IPS-20b (cell line): ENCODE data around the gene SYT9.
"Not testable (repeated sequence)": the region's sequence is repeated elsewhere in the genome, so short reads cannot be mapped to it uniquely, and the experiment has no call there.

ENCODE experiments used
- H3K27ac ChIP-seq: one replicate; pipeline ENCODE4 v1.5.1; 2013; ENCODE audit warnings: low read length
- H3K27me3 ChIP-seq: 2 replicates; pipeline ENCODE4 v1.6.1; 2013; ENCODE audit warnings: mild to moderate bottlenecking, low read length, inconsistent platforms; ENCODE audit not compliant: insufficient read depth
- H3K36me3 ChIP-seq: 2 replicates; pipeline ENCODE4 v1.6.1; 2013; ENCODE audit warnings: low read depth, mild to moderate bottlenecking, inconsistent platforms, low read length, moderate library complexity; ENCODE audit not compliant: insufficient read depth
- H3K4me1 ChIP-seq: 2 replicates; pipeline ENCODE4 v1.6.1; 2013; ENCODE audit warnings: mild to moderate bottlenecking, control low read depth, inconsistent platforms, low read length, moderate library complexity; ENCODE audit not compliant: insufficient read depth
- H3K4me3 ChIP-seq: 2 replicates; pipeline ENCODE4 v1.5.1; 2013; ENCODE audit warnings: mild to moderate bottlenecking, low read length, inconsistent platforms
- H3K9ac ChIP-seq: 2 replicates; pipeline ENCODE4 v1.6.1; 2013; ENCODE audit warnings: low read depth, mild to moderate bottlenecking, inconsistent platforms, low read length, moderate library complexity
- H3K9me3 ChIP-seq: 2 replicates; pipeline ENCODE4 v1.6.1; 2013; ENCODE audit warnings: mild to moderate bottlenecking, low read depth, low read length, inconsistent platforms; ENCODE audit not compliant: insufficient read depth

The SYT9 gene

GRCh38 chr11:7307836-7308235 lies 56.1 kb downstream of the SYT9 start:
- no peak overlapping the region for H3K27ac ChIP-seq
- H3K9ac ChIP-seq: no peak overlapping the region
- H3K4me1 ChIP-seq: no peaks in the 10 kb centered on the region
- no peaks in the 10 kb centered on the region for H3K9me3 ChIP-seq
- H3K27me3 ChIP-seq: no peaks in the 10 kb centered on the region
- H3K36me3 ChIP-seq: no peaks in the 10 kb centered on the region
- H3K4me3 ChIP-seq: no peak overlapping the region

DNA sequence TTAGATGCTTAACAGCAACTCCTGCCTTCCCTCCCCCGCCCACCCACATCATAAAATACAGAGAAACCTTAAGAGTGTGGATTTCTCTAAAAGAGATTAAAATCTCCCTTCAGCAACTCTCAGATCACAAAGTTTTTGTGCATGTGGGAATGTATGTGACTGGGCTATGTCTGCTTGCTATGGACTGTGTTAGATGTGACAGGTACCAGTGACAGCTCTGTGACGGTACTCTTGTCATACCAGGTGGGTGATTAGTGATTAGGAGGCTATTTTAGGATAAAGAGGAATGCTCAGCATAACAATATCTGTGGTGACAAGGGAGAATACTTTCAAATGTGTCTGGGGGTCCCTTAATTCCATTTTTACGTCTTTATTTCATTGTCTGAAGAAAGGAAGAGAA lies 60.2 kb downstream of the SYT9 start:
- Histone ChIP-seq H3K27me3 (no peaks in the 10 kb centered on the region), H3K4me1 (no peaks in the 10 kb centered on the region; the same call in 1 of the 2 replicates), H3K9me3 (no peaks in the 10 kb centered on the region), H3K27ac (no peak overlapping the region), H3K4me3 (no peak overlapping the region), H3K9ac (no peak overlapping the region), H3K36me3 (no peaks in the 10 kb centered on the region)

- no peaks in the 10 kb centered on the region for H3K27me3 ChIP-seq
- no peak overlapping the region for H3K4me3 ChIP-seq
Observed at GRCh38 chr11:7314811-7315604, 63.3 kb downstream of the SYT9 start.

GRCh38 chr11:7319501-7319900 lies 67.8 kb downstream of the SYT9 start:
- no peak overlapping the region for H3K27ac ChIP-seq
- no peaks in the 10 kb centered on the region for H3K27me3 ChIP-seq
- H3K9me3 ChIP-seq: no peaks in the 10 kb centered on the region
- no peaks in the 10 kb centered on the region for H3K36me3 ChIP-seq
- no peak overlapping the region for H3K4me3 ChIP-seq
- no peak overlapping the region for H3K9ac ChIP-seq
- peaks cover 14% of the 10 kb centered on the region; the same call in 1 of the 2 replicates for H3K4me1 ChIP-seq

More at GRCh38 chr11:7314811-7315604, 63.3 kb downstream of the SYT9 start:
- Histone ChIP-seq H3K36me3 (no peaks in the 10 kb centered on the region), H3K4me1 (peaks cover 13% of the 10 kb centered on the region; the same call in 1 of the 2 replicates), H3K27ac (no peak overlapping the region), H3K9me3 (no peaks in the 10 kb centered on the region), H3K9ac (no peak overlapping the region)

- no peaks in the 10 kb centered on the region for H3K27me3 ChIP-seq
- no peaks in the 10 kb centered on the region for H3K36me3 ChIP-seq
- H3K9ac ChIP-seq: no peak overlapping the region
- no peaks in the 10 kb centered on the region for H3K9me3 ChIP-seq
- no peak overlapping the region for H3K27ac ChIP-seq
- H3K4me3 ChIP-seq: no peak overlapping the region
- H3K4me1 ChIP-seq: peaks cover 14% of the 10 kb centered on the region; the same call in 1 of the 2 replicates
Observed at GRCh38 chr11:7320306-7320705, 68.6 kb downstream of the SYT9 start.

DNA sequence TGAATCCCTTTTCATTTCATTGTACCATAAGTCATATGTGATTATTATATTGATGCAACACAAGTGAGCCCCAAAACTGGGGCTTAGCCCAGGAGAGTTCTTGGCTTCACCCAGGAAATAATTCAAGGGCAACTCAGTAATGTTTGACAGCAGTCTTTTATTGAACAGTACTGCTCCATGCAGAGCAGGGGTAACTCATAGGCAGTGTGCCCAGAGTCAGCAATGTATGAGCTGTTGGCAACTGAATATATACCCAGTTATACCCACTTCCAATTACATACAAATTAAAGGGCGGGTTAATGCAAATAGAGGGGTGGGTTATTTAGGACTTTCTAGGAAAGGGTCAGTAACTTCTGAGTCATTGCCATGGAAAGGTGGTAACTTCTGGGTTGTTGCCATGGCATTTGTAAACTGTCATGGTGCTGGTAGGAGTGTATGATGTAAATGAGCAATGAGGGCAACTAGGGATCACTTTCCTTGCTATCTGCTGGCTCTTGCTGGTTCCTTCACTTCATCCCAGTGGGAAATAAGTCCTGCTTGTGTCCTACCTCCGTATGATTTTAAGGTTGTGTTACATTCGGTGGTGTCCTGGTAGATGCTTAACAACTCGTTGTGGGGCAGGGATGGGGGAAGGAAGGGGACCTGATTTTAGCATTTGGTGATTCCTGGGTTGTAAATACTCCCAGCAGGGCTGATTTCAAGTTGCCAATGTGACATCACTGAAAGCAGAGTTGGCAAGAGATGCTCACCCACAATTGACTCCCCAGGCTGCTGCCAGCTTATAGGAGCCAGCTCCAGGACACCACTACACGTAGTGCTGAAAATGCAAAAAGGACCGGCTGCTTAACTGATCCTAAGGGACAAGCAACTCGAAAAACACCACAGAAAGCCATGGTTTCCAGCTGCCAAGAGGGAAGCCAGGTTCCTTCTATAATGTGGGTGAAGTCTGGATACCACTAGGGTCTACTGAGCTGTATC lies 70.1 kb downstream of the SYT9 start:
- H3K36me3 ChIP-seq: no peaks in the 10 kb centered on the region
- H3K27ac ChIP-seq: no peak overlapping the region
- no peak overlapping the region for H3K4me3 ChIP-seq

GRCh38 chr11:7332451-7332850 lies 80.7 kb downstream of the SYT9 start:
- H3K9me3 ChIP-seq: no peaks in the 10 kb centered on the region
- H3K4me1 ChIP-seq: no peaks in the 10 kb centered on the region; the same call in 1 of the 2 replicates
- no peak overlapping the region for H3K27ac ChIP-seq
- no peak overlapping the region for H3K4me3 ChIP-seq
- H3K27me3 ChIP-seq: no peaks in the 10 kb centered on the region
- H3K36me3 ChIP-seq: no peaks in the 10 kb centered on the region
- no peak overlapping the region for H3K9ac ChIP-seq

More for the DNA sequence above, 70.1 kb downstream of the SYT9 start:
- Histone ChIP-seq H3K9ac (no peak overlapping the region), H3K9me3 (no peaks in the 10 kb centered on the region), H3K27me3 (no peaks in the 10 kb centered on the region), H3K4me1 (peaks cover 14% of the 10 kb centered on the region; the same call in 1 of the 2 replicates)

GRCh38 chr11:7332962-7333361 lies 81.3 kb downstream of the SYT9 start:
- Histone ChIP-seq H3K4me3 (no peak overlapping the region), H3K36me3 (no peaks in the 10 kb centered on the region), H3K4me1 (no peaks in the 10 kb centered on the region; the same call in 1 of the 2 replicates), H3K27ac (no peak overlapping the region), H3K9me3 (no peaks in the 10 kb centered on the region), H3K9ac (no peak overlapping the region), H3K27me3 (no peaks in the 10 kb centered on the region)

GRCh38 chr11:7335442-7335841 lies 83.7 kb downstream of the SYT9 start:
- H3K4me3 ChIP-seq, H3K36me3 ChIP-seq, H3K27me3 ChIP-seq, H3K9ac ChIP-seq, H3K4me1 ChIP-seq, H3K9me3 ChIP-seq, H3K27ac ChIP-seq: not testable (repeated sequence)

GRCh38 chr11:7341551-7341950 lies 89.8 kb downstream of the SYT9 start:
- no peak overlapping the region for H3K27ac ChIP-seq
- H3K27me3 ChIP-seq: no peaks in the 10 kb centered on the region
- H3K4me3 ChIP-seq: no peak overlapping the region
- H3K9ac ChIP-seq: no peak overlapping the region
- no peaks in the 10 kb centered on the region; the same call in 1 of the 2 replicates for H3K4me1 ChIP-seq
- no peaks in the 10 kb centered on the region for H3K36me3 ChIP-seq
- no peaks in the 10 kb centered on the region for H3K9me3 ChIP-seq

GRCh38 chr11:7347611-7348431 lies 96.1 kb downstream of the SYT9 start:
- no peak overlapping the region for H3K4me3 ChIP-seq
- no peaks in the 10 kb centered on the region for H3K36me3 ChIP-seq
- H3K27me3 ChIP-seq: no peaks in the 10 kb centered on the region
- no peaks in the 10 kb centered on the region for H3K9me3 ChIP-seq
- no peaks in the 10 kb centered on the region for H3K4me1 ChIP-seq
- H3K9ac ChIP-seq: no peak overlapping the region
- no peak overlapping the region for H3K27ac ChIP-seq
